WI38 (cell line): Measurements from ENCODE around the gene PACRG.

Experiments used
- H3K4me3 ChIP-seq: 2 replicates; pipeline ENCODE4 v1.5.1; 2011; ENCODE audit warnings: low read depth, mild to moderate bottlenecking, control low read depth, low read length
- TF ChIP-seq, protein P1 (sequence below): IDR thresholded peaks from 2 replicates; pipeline ENCODE4 v1.5.1; 2012; ENCODE audit warnings: low read depth, mild to moderate bottlenecking, control low read depth, low read length

PACRG gene

DNA sequence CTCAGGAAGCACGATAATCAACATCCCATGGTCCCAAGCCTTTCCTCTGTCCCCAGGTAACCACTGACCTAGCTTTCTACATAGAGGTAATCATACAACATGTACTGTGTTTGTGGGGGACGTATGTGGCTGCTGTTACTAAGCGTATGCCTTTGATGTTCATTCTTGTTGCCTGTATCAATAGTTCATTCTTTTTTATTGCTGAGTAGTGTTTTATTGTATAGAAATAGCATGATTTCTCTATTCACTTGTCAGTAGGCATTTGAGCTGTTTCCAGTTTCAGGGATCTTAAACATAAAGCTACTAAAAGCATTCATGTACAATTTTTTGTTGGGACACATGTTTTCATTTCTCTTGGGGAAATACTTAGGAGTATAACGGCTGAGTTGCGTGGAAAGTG lies 185.4 kb downstream of the PACRG start:
- no peak overlapping the region for H3K4me3 ChIP-seq
- TF ChIP-seq, protein P1, sequence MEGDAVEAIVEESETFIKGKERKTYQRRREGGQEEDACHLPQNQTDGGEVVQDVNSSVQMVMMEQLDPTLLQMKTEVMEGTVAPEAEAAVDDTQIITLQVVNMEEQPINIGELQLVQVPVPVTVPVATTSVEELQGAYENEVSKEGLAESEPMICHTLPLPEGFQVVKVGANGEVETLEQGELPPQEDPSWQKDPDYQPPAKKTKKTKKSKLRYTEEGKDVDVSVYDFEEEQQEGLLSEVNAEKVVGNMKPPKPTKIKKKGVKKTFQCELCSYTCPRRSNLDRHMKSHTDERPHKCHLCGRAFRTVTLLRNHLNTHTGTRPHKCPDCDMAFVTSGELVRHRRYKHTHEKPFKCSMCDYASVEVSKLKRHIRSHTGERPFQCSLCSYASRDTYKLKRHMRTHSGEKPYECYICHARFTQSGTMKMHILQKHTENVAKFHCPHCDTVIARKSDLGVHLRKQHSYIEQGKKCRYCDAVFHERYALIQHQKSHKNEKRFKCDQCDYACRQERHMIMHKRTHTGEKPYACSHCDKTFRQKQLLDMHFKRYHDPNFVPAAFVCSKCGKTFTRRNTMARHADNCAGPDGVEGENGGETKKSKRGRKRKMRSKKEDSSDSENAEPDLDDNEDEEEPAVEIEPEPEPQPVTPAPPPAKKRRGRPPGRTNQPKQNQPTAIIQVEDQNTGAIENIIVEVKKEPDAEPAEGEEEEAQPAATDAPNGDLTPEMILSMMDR, result no peak

DNA sequence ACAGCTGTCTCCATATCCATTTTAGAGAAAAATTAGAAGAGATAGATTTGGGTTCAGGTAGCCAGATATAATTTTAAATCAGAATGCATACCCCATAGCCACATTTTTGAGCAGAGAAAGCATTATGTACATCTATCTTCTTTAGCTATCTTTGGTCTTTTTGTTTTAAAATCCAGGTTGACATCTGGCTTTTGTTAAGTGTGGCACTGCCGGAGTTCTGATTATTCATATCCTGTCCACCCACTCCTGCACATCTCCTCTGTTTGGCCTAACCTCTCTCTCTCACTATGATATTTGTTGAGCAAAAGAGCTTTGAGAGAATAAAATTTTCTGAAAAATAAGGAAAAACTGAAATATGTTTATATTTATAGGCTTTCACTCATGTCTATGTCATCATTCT lies 189.7 kb downstream of the PACRG start:
- H3K4me3 ChIP-seq, result no peak overlapping the region
- TF ChIP-seq, protein P1, result no peak

DNA sequence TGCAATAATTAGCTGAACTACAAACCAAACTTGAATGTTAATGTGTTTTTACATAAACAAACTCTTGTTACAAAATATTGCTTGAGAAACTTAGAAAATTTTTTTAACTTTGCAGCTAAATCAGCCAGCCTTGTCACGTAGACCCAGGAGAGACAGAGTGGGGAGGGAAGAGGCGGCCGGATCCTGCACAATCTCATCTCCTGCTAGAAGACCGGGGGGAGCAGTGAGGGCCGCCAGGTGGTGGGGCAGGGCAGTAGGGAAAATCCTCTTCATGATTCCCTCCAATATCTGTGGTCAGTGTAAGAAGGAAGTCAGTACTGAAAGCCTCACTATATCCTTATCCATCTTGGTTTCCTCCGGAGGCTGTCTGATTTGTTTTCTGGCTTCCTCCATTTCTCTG lies 193.3 kb downstream of the PACRG start:
- TF ChIP-seq, protein P1, result no peak
- H3K4me3 ChIP-seq, result no peak overlapping the region

DNA sequence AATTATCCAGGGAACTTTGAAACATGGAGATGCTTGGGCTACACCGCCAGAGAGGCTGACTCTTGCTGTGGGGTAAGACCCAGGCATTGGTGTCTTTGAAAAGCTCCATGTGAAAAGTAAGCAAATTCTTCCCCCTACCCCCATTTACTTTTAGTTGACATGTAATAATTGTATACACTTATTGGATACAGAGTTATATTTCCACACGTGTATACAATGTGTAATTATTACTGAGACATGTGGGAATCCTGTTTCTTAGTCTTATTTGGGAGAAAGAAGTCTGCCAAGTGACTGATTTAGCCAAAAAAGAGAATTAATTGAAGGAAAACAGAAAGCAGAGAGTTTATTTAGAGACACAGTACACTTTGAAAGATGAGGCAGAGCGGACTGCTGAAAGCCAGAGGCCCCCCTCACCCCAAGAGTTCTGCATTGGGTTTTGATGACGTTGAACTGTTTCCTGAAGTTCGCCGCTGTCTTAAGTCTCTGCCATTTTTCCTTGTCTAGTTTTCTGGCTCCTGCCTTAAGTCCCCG lies 193.8 kb downstream of the PACRG start:
- H3K4me3 ChIP-seq, result no peak overlapping the region
- TF ChIP-seq, protein P1, result no peak

DNA sequence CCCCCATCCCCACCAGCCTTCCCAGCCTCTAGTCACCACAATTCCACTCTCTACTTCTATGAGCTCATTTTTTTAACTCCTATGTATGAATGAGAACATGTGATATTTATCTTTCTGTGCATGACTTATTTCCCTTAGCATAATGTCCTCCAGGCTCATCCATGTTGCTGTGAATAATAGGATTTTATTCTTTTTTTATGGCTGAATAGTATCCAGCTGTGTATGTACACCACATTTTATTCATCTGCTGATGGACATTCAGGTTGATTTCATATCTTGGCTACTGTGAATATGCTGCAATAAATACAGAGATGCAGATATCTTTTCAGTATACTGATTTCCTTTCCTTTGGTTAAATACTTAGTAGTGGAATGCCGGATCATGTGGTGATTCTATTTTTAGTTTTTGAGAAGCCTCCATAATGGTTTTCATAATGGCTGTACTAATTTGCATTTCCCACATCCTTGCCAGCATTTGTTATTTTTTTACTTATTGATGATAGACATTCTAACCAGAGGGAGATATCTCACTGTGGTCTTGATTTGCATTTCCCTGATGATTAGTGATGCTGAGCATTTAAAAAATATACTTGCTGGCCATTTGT lies 194.9 kb downstream of the PACRG start:
- TF ChIP-seq, protein P1, result no peak
- no peak overlapping the region for H3K4me3 ChIP-seq

DNA sequence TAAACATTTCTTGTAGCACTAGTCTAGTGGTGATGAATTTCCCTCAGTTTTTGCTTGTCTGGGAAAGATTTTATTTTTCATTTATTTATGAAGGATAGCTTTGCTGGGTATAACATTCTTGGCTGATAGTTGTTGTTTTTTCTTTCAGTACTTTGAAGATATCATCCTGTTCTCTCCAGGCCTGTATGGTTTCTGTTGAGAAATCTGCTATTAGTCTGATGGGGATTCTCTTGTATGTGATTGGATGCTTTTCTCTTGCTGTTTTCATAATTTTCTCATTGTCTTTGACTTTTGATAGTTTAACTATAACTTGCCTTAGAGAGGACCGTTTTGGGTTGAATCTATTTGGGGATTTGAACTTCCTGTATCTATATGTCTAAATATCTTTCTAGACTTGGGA lies 207.1 kb downstream of the PACRG start:
- no peak overlapping the region for H3K4me3 ChIP-seq
- TF ChIP-seq, protein P1, result no peak

DNA sequence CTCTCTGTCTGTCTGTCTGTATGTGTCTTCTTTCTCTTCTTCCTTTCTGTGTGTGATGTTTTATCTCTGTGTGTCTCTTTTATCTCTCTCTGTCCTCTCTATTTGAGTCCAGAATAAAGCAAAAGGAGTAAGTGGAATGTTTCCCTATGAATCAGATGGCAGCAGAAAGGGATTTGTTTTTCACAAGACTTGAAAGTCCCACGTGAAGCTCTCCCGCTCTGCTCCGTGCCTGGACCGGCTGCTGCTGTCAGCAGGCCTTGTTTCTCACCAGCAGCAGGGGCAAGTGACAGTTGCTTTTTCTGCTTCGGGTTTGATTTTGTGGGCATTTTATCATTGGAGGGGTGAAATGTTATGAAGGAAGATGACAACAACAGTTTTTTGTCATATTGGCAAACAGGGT lies 212.7 kb downstream of the PACRG start:
- TF ChIP-seq, protein P1, result no peak
- no peak overlapping the region for H3K4me3 ChIP-seq
